ENCODE results near the gene YARS1.
A peak's percentile ranks its signal among the peaks of the same experiment; 100 is the strongest.

YARS1 gene

DNA sequence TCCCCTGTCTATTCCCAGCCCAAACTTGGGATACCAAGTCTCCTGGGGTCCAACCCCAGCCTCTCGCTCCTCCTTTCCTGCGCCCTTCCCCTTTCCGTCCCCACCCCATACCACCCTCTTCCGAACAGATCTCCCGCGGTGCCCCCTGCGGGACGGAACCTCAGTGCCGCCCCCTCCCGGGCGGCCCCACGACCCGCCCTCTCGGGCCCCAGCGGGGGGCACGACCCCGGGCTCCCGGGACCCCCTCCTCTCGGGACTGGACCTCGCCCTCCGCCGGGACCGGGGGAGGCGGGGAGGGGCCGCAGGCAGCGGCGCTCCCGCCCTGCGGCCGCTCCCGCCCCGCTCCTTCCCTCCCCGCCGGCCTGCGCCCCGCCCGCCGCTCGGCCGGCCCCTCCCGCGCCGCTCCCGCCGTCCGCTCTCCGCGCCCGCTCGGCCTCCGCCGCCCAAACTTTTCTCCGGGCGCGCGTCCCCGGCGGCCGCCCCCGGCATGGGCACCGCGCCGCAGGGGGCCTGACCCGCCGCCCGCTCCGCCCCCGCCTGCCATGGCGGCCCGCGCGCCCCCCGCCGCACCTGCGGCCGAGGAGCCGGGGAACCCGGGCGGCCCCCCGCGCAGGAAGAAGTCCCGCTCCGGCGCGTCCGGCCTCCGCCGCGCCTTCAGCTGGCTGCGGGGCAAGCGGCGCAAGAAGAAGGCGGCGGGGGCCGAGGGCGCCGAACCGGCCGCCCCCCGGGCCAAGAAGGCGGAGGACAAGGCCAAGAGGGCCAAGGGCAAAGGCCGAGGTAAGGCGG lies 75.6 kb downstream of the YARS1 start:
- TF ChIP-seq, protein P1, sequence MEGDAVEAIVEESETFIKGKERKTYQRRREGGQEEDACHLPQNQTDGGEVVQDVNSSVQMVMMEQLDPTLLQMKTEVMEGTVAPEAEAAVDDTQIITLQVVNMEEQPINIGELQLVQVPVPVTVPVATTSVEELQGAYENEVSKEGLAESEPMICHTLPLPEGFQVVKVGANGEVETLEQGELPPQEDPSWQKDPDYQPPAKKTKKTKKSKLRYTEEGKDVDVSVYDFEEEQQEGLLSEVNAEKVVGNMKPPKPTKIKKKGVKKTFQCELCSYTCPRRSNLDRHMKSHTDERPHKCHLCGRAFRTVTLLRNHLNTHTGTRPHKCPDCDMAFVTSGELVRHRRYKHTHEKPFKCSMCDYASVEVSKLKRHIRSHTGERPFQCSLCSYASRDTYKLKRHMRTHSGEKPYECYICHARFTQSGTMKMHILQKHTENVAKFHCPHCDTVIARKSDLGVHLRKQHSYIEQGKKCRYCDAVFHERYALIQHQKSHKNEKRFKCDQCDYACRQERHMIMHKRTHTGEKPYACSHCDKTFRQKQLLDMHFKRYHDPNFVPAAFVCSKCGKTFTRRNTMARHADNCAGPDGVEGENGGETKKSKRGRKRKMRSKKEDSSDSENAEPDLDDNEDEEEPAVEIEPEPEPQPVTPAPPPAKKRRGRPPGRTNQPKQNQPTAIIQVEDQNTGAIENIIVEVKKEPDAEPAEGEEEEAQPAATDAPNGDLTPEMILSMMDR (IDR thresholded peaks at IDR 0.05) = peak; percentile 32
- peak overlapping the region; percentile 84 for H3K4me3 ChIP-seq (ENCODE audit: low read depth, low read length)
- no peaks in the 10 kb centered on the region for H3K9me3 ChIP-seq (ENCODE audit: control insufficient read depth, low read length)
- peaks cover 2% of the 10 kb centered on the region for H3K79me2 ChIP-seq
- H3K9ac ChIP-seq = peak overlapping the region; percentile 67
- H3K4me2 ChIP-seq (ENCODE audit: low read length) = peak overlapping the region; percentile 82
- H3K36me3 ChIP-seq (ENCODE audit: control insufficient read depth, insufficient read depth, low read length) = no peaks in the 10 kb centered on the region
- peaks cover 7% of the 10 kb centered on the region for H3K4me1 ChIP-seq
- no peaks in the 10 kb centered on the region for H3K27me3 ChIP-seq (ENCODE audit: control insufficient read depth, insufficient read depth, low read length)
- peak overlapping the region; percentile 93 for H3K27ac ChIP-seq
- H2AFZ ChIP-seq = peak overlapping the region; percentile 86

DNA sequence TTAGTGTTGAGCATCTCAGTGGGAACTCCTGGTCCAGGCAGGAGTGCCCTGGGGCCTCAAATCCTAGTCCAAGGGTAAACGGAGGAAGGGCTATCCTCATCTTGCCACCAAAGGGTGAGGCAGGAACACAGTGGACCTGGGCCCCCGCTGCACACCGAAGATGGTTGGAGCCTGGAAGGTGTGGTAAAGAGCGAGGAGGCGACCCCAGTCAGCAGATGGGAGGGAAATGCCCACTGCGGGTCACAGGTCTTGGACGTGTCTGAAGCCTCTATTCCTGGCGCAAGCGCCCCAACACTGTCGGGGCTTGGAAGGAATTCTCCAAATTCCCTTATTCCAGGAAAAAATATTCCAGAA lies 76.1 kb downstream of the YARS1 start:
- TF ChIP-seq, protein P1 (IDR thresholded peaks at IDR 0.05) = no peak
- Histone ChIP-seq H3K9me3 (ENCODE audit: control insufficient read depth, low read length) (no peaks in the 10 kb centered on the region), H3K4me2 (ENCODE audit: low read length) (peak overlapping the region; percentile 63), H3K36me3 (ENCODE audit: control insufficient read depth, insufficient read depth, low read length) (no peaks in the 10 kb centered on the region), H3K27ac (peak overlapping the region; percentile 69), H3K9ac (no peak overlapping the region), H3K79me2 (peaks cover 2% of the 10 kb centered on the region), H3K4me1 (peaks cover 4% of the 10 kb centered on the region), H2AFZ (peak overlapping the region; percentile 86), H3K4me3 (ENCODE audit: low read depth, low read length) (peak overlapping the region; percentile 56), H3K27me3 (ENCODE audit: control insufficient read depth, insufficient read depth, low read length) (no peaks in the 10 kb centered on the region)

DNA sequence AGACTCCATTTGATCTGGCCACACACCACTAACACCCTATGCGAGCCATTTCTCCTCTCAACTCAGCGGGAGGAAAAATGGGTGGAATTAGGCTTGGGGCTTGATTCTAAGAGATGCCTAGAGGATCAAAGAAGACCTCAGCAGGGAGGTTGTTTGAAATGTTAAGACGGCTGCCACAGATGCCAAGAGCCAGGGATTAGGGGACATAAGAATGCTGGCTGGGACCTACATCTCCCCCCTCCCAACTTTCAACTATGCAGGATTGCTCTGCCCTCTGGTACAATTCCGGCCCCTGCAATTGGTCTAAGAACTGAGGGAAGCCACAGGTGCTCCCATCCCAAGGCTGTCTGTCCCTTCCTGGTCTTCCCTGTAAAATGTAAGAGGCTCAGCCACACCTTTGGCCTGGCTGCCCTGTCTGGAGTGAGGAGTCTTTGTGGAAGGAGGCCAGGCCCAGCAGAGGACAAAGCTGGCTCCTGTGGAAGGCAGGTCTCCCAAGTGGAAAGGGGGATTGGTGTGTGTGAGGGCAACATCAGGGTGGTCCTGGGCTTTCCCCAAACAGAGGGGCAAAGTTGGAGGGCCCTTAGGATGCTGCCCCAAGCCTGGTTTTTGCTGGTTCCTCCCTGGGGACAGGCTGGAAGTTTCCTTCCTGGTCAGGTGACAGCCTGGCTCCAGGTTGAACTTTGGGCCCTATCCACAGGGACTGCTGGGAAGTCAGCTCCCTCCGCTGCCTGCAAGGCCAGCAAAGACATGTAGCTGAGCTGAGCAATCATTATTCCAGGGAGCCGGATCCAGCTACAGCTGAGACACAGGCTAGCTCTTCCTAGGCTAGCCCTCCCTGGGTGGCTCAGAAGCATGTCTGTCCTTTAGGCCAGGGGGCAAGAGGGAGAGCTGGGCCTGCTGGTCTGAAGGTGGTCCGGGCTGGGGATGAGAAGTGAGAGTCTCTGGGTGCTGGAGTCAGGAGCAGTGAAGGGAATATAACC lies 80.1 kb downstream of the YARS1 start:
- H3K4me2 ChIP-seq (ENCODE audit: low read length) = no peak overlapping the region
- no peaks in the 10 kb centered on the region for H3K36me3 ChIP-seq (ENCODE audit: control insufficient read depth, insufficient read depth, low read length)
- H3K9ac ChIP-seq = no peak overlapping the region
- H3K4me1 ChIP-seq = no peaks in the 10 kb centered on the region
- no peak overlapping the region for H3K4me3 ChIP-seq (ENCODE audit: low read depth, low read length)
- H3K79me2 ChIP-seq = peaks cover 2% of the 10 kb centered on the region
- no peaks in the 10 kb centered on the region for H3K9me3 ChIP-seq (ENCODE audit: control insufficient read depth, low read length)
- H2AFZ ChIP-seq = no peak overlapping the region
- no peaks in the 10 kb centered on the region for H3K27me3 ChIP-seq (ENCODE audit: control insufficient read depth, insufficient read depth, low read length)
- TF ChIP-seq, protein P1 (IDR thresholded peaks at IDR 0.05) = no peak
- no peak overlapping the region for H3K27ac ChIP-seq

DNA sequence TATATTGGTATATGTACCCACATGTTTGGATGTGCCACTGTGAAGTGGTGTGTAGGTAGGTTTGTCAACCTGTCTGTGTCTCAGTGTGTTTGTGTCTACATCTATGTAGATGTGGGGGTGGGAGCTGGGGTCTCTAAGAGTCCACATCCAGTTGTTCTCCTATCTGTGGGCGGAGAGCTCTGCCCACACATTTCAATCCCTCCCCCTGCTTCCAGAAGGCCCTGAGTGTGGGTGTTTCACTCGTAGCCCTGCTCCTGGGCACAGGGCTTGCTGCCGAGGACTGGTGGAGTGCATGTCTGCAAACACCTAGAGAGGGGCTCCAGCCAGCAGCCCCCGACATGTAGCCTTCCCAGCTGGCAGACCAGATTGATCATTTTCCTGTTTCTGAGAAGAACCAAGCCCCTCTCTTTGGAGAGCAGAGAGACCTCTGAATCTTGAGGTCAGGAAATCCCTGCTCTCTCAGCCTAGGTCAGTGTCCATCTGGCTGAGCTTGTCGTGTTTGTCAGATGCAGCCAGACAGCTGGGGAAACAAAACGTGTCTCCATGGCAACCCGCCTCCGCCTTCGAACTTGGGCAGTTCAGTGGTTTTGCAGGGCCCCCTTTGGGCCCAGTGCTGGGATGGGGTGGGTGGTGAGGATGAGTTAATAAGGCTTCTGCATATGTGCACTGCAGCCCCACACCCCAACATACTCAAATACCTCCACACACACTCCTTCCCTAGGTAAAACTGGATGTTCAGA lies 83.4 kb downstream of the YARS1 start:
- no peaks in the 10 kb centered on the region for H3K79me2 ChIP-seq
- H3K36me3 ChIP-seq (ENCODE audit: control insufficient read depth, insufficient read depth, low read length) = no peaks in the 10 kb centered on the region
- H3K27ac ChIP-seq = no peak overlapping the region
- TF ChIP-seq, protein P1 (IDR thresholded peaks at IDR 0.05) = no peak
- H2AFZ ChIP-seq = no peak overlapping the region
- H3K9me3 ChIP-seq (ENCODE audit: control insufficient read depth, low read length) = no peaks in the 10 kb centered on the region
- no peaks in the 10 kb centered on the region for H3K27me3 ChIP-seq (ENCODE audit: control insufficient read depth, insufficient read depth, low read length)
- H3K4me1 ChIP-seq = no peaks in the 10 kb centered on the region
- no peak overlapping the region for H3K9ac ChIP-seq
- no peak overlapping the region for H3K4me2 ChIP-seq (ENCODE audit: low read length)
- no peak overlapping the region for H3K4me3 ChIP-seq (ENCODE audit: low read depth, low read length)

Measured in parathyroid adenoma (tissue), 2 donors.